Testis (tissue), 2 donors: ENCODE measurements around the gene WTAP.

Source experiments
- CTCF ChIP-seq, 3 experiments: fragments of 450-650 bp in 2 of 3; fragments of 200-600 bp in 1 of 3; sonication (generic) in 1 of 3; IDR thresholded peaks; one replicate each; pipeline ENCODE4 v1.5.1; 2016 to 2019; ENCODE audit warnings: antibody characterized with exemption in 3 of 3, mild to moderate bottlenecking in 2 of 3, moderate library complexity in 1 of 3
- POLR2A ChIP-seq: fragments of 450-650 bp; IDR thresholded peaks from one replicate; pipeline ENCODE4 v1.6.1; 2017; ENCODE audit warnings: antibody characterized with exemption, mild to moderate bottlenecking, moderate library complexity

GRCh38 chr6:159691963-159692287 lies 35.4 kb upstream of the WTAP start:
- no peak for TF ChIP-seq CTCF (IDR thresholded peaks at IDR 0.05)
- no peak for TF ChIP-seq POLR2A
